ENCODE data around the gene GAL3ST2.

DNA sequence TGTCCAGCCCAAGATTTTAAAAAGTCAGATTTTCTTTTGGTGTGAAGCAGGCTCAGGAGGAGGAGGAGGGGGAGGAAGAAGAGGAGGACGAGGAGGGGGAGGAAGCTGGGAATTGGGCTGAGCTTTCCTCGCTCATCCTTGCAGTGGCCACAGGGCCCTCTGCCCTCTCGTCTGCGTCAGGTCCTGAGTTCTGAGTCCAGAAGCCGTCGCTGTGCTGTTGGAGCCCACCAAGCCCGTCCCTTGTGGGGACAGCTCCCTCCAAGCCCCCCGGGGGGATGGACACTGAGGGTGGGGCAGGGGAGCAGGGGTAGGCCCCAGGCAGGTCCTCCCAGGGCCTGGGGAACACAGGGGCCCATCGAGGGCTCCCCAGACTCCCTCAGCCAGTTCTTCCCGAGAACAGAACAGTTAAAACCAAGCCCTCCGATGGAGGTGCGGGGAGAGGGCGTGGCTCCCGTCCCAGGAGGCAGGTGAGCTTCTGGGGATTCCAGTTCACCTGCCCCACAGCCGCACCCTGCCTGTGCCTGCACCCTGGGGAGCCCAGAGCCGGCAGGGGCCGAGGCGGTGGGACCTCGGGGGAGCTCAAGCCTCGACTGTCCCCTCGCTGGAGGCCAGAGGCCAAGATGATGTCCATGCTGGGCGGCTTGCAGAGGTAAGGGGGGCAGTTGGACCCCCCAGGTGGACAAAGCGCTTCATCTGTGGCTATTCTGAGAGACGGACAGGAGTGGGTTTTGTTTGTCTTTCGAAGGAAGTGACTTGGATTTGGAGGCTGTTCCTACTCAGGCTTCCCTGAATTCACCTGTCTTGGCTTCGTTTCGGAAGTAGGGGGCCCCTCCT is at the start of gene GAL3ST2:
- TF ChIP-seq, protein P1, sequence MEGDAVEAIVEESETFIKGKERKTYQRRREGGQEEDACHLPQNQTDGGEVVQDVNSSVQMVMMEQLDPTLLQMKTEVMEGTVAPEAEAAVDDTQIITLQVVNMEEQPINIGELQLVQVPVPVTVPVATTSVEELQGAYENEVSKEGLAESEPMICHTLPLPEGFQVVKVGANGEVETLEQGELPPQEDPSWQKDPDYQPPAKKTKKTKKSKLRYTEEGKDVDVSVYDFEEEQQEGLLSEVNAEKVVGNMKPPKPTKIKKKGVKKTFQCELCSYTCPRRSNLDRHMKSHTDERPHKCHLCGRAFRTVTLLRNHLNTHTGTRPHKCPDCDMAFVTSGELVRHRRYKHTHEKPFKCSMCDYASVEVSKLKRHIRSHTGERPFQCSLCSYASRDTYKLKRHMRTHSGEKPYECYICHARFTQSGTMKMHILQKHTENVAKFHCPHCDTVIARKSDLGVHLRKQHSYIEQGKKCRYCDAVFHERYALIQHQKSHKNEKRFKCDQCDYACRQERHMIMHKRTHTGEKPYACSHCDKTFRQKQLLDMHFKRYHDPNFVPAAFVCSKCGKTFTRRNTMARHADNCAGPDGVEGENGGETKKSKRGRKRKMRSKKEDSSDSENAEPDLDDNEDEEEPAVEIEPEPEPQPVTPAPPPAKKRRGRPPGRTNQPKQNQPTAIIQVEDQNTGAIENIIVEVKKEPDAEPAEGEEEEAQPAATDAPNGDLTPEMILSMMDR (IDR thresholded peaks at IDR 0.05; ENCODE audit: borderline replicate concordance, extremely low read depth, low read length, poor library complexity, severe bottlenecking): no peak
- TF ChIP-seq EZH2 (IDR thresholded peaks at IDR 0.05; ENCODE audit: borderline replicate concordance, low read depth, low read length, severe bottlenecking): no peak
